Skin epidermis (tissue), 12 donors: ENCODE data around the gene CAPN12.
"Not testable (repeated sequence)": the region's sequence is repeated elsewhere in the genome, so short reads cannot be mapped to it uniquely, and the experiment has no call there.

ENCODE experiments used
- H3K27ac ChIP-seq, 21 experiments: fragments of 200-600 bp; sonication (generic) in 11 of 21; one replicate each; pipeline ENCODE4 v1.5.0; 2020; ENCODE audit warnings: mild to moderate bottlenecking in 3 of 21, inconsistent platforms in 2 of 21, moderate library complexity in 2 of 21
- H3K4me3 ChIP-seq, 7 experiments: fragments of 200-600 bp; sonication (generic) in 2 of 7; one replicate each; pipeline ENCODE4 v1.5.0; 2020; ENCODE audit warnings: inconsistent platforms in 2 of 7, mild to moderate bottlenecking in 2 of 7, moderate library complexity in 1 of 7

CAPN12 gene

GRCh38 chr19:38773469-38774177, 29.3 kb upstream of the CAPN12 start, which contains the start of gene LGALS7:
Gene LGALS7, minus strand, starts transcription at chr19:38773517. Its CDS starts 25 bp downstream, at chr19:38773492.
- H3K4me3 ChIP-seq, result peak within 1 kb of the TSS in 2 of 7 experiments; percentile 21 to 22
- peak within 1 kb of the TSS in 17 of 21 experiments; percentile 15 to 78 (median 59) for H3K27ac ChIP-seq

- Histone ChIP-seq H3K4me3 (peak overlapping the region in 1 of 7 experiments; percentile 21), H3K27ac (peak overlapping the region in 3 of 21 experiments; percentile 38 to 68 (median 63))
Observed at GRCh38 chr19:38771569-38771968, 27.3 kb upstream of the CAPN12 start.

DNA sequence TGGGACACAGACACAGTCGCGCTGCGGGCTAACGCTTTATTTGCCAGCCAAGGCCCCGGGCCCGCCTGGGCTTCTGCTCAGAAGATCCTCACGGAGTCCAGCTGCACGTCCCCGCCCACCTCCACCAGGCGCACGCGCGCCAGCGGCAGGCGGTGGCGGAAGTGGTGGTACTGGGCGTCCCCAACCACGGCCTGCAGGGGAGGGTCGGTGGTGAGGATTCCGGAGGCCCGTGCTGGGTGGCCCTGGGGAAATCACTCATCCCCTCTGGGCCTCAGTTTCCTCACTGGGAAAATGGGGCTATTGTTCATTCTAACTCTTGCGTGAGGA, 26.6 kb upstream of the CAPN12 start:
- not testable (repeated sequence) for H3K4me3 ChIP-seq, H3K27ac ChIP-seq

- Histone ChIP-seq H3K4me3 (peak overlapping the region; percentile 21 to 43 (median 31)), H3K27ac (peak overlapping the region; percentile 22 to 97 (median 84))
Observed at GRCh38 chr19:38770228-38770948, 26.1 kb upstream of the CAPN12 start.

DNA sequence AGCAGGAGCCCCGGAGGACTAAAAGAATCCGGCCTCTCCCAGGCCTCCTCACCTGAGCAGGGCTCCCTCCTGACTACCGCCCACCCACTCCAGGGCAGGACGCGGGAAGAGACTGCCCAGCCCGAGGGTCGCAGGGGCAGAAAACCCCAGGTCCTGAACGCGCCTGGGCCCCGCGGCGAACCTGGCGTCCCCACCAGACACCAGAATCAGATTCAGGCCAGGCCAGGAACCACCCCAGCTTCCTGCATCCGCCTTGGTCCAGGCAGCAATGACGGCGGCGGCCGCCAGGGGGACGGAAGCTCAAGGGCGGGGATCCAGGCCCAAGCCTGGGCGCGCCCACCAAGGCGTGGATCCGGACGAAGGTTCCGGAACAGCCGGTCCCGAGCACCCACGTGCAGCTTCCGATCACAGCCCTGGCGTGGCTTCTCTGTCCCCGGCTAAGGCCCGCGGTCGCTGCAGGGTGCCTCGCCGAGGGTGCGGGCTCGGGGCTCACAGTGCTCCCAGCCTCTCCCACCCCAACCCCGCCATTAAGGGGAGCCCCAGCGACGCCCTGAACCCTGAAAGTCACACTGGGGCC, 25.4 kb upstream of the CAPN12 start:
- Histone ChIP-seq H3K27ac (peak overlapping the region; percentile 40 to 97 (median 84)), H3K4me3 (peak overlapping the region; percentile 21 to 43 (median 31))

DNA sequence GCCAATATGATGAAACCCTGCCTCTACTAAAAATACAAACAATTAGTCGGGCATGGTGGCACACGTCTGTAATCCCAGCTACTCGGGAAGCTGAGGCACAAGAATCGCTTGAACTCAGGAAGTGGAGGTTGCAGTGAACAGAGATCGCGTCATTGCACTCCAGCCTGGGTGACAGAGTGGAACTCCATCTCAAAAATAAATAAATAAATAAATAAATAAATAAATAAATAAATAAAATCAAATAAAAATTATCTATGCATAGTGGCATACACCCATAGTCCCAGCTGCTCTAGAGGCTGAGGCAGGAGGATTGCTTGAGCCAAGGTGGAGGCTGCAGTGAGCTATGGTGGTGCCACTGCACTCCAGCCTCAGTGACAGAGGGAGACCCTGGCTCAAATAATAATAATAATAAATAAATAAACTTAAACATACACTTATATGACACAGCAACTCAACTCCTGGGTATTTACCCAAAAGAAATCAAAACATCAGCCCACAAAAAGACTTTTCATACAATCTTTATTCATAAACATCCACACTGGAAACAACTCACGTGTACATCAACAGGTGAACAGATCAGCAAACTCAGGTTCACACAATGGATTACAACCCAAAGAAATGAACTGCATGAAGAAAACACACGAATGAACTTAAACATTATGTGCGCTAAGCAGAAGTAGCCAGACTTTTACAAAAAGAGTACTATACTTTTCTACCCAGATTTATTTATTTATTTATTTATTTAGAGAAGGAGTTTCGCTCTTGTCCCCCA, 22.2 kb upstream of the CAPN12 start:
- Histone ChIP-seq H3K27ac (no peak overlapping the region), H3K4me3 (no peak overlapping the region)

DNA sequence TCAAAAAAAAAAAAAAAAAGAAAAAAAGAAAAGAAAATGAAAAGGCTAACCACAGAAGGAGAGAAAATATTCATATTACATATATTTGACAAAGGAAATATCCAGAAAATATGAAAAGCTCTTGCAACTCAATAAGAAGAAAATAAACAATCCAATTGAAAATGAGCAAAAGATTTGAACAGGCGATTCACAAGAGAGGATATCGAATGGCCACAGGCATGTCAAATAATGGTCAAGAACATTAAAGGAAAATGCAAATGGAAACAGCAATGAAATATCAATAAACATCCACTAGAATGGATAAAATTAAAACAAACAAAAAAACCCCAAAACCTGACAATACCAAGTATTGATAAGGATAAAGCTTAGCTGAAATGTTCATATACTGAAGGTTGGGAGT, 20.9 kb upstream of the CAPN12 start:
- Histone ChIP-seq H3K4me3 (no peak overlapping the region), H3K27ac (no peak overlapping the region)

GRCh38 chr19:38763795-38764220, 19.5 kb upstream of the CAPN12 start:
- H3K4me3 ChIP-seq, result no peak overlapping the region

GRCh38 chr19:38761884-38762389, 17.7 kb upstream of the CAPN12 start:
- not testable (repeated sequence) for H3K4me3 ChIP-seq, H3K27ac ChIP-seq

More at GRCh38 chr19:38763795-38764220, 19.5 kb upstream of the CAPN12 start:
- H3K27ac ChIP-seq, result no peak overlapping the region

DNA sequence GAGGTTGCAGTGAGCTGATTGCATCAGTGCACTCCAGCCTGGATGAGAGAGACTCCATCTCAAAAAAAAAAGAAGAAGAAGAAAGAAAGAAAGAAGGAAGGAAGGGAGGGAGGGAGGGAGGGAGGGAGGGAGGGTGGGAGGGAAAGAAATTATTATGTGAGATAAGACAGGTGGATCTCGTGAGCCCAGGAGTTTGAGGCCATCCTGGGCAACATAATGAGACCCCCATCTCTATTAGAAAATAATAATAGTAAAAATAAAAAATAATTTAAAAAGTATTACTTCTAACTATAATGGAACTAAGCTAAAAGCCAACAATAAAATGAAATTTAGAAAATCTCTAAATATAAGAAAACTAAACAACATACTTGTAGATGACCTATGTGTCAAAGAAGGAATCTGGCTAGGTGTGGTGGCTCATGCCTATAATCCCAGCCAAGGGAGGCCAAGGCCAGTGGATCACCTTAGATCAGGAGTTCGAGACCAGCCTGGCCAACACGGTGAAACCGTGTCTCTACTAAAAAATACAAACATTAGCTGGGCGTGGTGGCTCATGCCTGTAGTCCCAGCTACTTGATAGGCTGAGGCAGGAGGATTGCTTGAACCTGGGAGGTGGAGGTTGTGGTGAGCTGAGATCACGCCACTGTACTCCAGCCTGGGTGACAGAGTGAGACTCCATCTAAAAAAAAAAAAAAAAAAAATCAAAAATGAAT, 16.7 kb upstream of the CAPN12 start:
- H3K27ac ChIP-seq, result not testable (repeated sequence)

GRCh38 chr19:38759590-38760003, 15.3 kb upstream of the CAPN12 start:
- no peak overlapping the region for H3K4me3 ChIP-seq
- no peak overlapping the region for H3K27ac ChIP-seq

More for the DNA sequence above, 16.7 kb upstream of the CAPN12 start:
- H3K4me3 ChIP-seq, result not testable (repeated sequence)

- not testable (repeated sequence) for H3K4me3 ChIP-seq, H3K27ac ChIP-seq
Observed at GRCh38 chr19:38754196-38754595, 9.9 kb upstream of the CAPN12 start.

DNA sequence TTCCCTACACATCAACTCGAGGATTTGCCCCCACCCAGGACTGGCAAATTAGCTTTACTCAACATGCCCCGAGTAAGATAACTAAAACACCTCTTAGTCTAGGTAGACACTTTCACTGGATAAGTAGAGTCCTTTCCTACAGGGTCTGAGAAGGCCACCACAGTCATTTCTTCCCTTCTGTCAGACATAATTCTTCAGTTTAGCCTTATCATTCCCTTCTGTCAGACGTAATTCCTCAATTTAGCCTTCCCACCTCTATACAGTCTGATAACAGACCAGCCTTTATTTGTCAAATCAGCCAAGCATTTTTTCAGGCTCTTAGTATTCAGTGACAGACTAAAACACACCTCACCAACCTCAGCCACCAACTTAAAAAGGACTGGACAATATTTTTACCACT, 9.5 kb upstream of the CAPN12 start:
- H3K27ac ChIP-seq, H3K4me3 ChIP-seq: not testable (repeated sequence)

- no peak overlapping the region for H3K4me3 ChIP-seq
- H3K27ac ChIP-seq, result no peak overlapping the region
Observed at GRCh38 chr19:38745316-38745715, 1.0 kb upstream of the CAPN12 start.

- Histone ChIP-seq H3K4me3 (no peak overlapping the region), H3K27ac (no peak overlapping the region)
Observed at GRCh38 chr19:38744874-38745273, 600 bp upstream of the CAPN12 start.

DNA sequence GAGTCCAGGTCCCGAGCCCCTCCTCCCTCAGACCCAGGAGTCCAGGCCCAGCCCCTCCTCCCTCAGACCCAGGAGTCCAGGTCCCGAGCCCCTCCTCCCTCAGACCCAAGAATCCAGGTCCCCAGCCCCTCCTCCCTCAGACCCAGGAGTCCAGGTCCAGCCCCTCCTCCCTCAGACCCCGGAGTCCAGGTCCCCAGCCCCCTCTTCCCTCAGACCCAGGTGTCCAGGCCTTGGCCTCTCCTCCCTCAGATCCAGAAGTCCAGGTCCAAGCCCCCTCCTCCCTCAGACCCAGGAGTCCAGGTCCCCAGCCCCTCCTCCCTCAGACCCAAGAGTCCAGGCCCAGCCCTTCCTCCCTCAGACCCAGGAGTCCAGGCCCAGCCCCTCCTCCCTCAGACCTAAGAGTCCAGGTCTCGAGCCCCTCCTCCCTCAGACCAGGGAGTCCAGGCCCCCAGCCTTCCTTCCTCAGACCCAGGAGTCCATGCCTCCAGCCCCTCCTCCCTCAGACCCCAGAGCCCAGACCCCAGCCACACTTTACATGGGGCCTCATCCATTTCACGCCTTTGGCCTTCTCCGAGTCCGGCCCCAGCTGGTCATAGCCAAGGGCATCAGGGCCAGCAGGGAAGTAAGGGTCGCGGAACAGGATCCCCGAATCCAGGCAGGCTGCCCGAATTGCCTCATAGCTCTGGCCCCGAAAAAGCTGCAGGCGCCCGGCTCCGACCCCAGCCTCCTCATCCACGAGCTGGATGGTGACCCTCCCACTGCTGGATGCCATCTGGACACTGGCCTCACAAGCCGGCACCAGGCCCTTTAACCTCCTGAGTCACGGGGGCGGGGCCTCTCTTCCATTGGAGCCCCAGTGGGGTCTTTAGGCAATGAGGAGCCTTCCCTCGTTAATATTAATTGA, 628 bp downstream of the CAPN12 start:
- no peak overlapping the region for H3K4me3 ChIP-seq
- no peak overlapping the region for H3K27ac ChIP-seq

DNA sequence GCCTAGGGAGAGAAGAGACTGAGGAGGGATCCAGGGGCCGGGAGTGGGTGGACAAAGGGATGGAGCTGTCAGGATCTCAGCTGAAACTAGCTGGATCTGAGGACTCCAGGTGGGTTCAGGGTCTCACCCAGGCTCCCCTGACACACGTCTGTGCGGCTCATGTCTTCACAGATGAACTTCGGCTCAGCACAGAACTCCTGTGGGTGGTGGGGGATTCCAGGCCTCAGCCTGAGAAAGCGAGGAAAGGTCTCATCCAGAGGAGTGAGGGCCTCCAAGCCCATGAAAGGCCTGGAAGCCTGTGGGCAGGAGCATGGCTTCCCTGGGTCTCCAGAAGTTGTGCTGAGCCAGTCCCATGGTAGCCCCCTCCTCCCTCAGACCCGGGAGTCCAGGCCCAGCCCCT, 1.4 kb downstream of the CAPN12 start:
- Histone ChIP-seq H3K4me3 (no peak overlapping the region), H3K27ac (no peak overlapping the region)

DNA sequence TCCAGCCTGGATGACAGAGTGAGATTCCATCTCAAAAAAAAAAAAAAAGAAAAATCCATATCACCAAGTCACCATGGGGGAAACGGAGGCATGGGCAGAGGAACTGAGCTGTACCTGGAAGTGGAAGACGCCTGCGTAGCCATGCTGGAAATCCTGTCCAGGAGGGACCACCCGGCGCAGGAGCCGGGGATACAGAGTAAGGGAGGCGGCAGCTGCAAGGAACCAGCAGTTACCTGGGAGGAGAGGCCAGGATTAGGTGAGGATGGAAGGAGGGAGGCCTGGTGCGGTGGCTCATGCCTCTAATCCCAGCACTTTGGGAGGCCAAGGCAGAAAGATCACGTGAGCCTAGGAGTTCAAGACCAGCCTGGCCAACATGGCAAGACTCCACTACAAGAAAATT, 2.0 kb downstream of the CAPN12 start:
- H3K27ac ChIP-seq, result no peak overlapping the region
- no peak overlapping the region for H3K4me3 ChIP-seq
